Esophagus (tissue), 2 donors: Measurements from ENCODE around the gene PDE4D. TPM values are rescaled to one million over a fixed set of nuclear protein-coding genes. Genes with fewer than 3 reads are reported as not detected.

Experiments
- H3K27ac ChIP-seq, 2 donors: one replicate each; pipeline ENCODE4 v1.5.1; 2013; ENCODE audit warnings: low read depth in 2 of 2, mild to moderate bottlenecking in 2 of 2, inconsistent platforms in 1 of 2, low read length in 1 of 2, moderate library complexity in 1 of 2
- H3K27me3 ChIP-seq, 2 donors: one replicate each; pipeline ENCODE4 v1.6.1; 2013; ENCODE audit warnings: low read length in 2 of 2, control low read depth in 1 of 2, mild to moderate bottlenecking in 1 of 2; ENCODE audit not compliant: insufficient read depth in 2 of 2, control insufficient read depth in 1 of 2
- H3K36me3 ChIP-seq, 2 donors: one replicate each; pipeline ENCODE4 v1.6.1; 2013; ENCODE audit warnings: low read length in 1 of 2; ENCODE audit not compliant: control insufficient read depth in 2 of 2, insufficient read depth in 2 of 2
- H3K4me1 ChIP-seq, 2 donors: one replicate each; pipeline ENCODE4 v1.6.1; 2013; ENCODE audit warnings: low read length in 1 of 2; ENCODE audit not compliant: control insufficient read depth in 2 of 2, insufficient read depth in 2 of 2
- H3K4me3 ChIP-seq, 2 donors: one replicate each; pipeline ENCODE4 v1.5.1; 2013; ENCODE audit warnings: low read length in 2 of 2, mild to moderate bottlenecking in 2 of 2, low read depth in 1 of 2, moderate library complexity in 1 of 2
- H3K9me3 ChIP-seq, 2 donors: one replicate each; pipeline ENCODE4 v1.6.1; 2013; ENCODE audit warnings: mild to moderate bottlenecking in 2 of 2, low read depth in 1 of 2, low read length in 1 of 2, moderate library complexity in 1 of 2; ENCODE audit not compliant: control insufficient read depth in 2 of 2, insufficient read depth in 1 of 2
- WGBS, 2 donors: extraction: QIAGEN DNeasy Blood & Tissue Kit; methylation state at CpG; one replicate each; pipeline ENCODE4 v1.1.7; 2013; 5-methylcytosine and 5-hydroxymethylcytosine counted together
- polyA plus RNA-seq, 2 donors: library from polyadenylated mRNA; stranded (reverse); fragments of 200-250 nt; gene quantifications; one replicate each; pipeline ENCODE4 v1.2.3, GENCODE V29; 2013
- donor health status: healthy with polysubstance abuse.
- donor health status: Bipolar disorder and iron deficiency.

PDE4D gene
- polyA plus RNA-seq, 2 donors = 1.5 to 2.5 TPM

- Histone ChIP-seq H3K4me3 (no peak overlapping the region), H3K27ac (no peak overlapping the region), H3K4me1 (no peaks in the 10 kb centered on the region), H3K27me3 (no peaks in the 10 kb centered on the region), H3K36me3 (no peaks in the 10 kb centered on the region), H3K9me3 (peaks cover 2 to 7% of the 10 kb centered on the region in 2 donors)
- WGBS, 2 donors = 88 to 93% methylated on average over 6 of the region's 6 CpGs
These were observed 180.6 kb downstream of the PDE4D start for GRCh38 chr5:59712836-59713497.

DNA sequence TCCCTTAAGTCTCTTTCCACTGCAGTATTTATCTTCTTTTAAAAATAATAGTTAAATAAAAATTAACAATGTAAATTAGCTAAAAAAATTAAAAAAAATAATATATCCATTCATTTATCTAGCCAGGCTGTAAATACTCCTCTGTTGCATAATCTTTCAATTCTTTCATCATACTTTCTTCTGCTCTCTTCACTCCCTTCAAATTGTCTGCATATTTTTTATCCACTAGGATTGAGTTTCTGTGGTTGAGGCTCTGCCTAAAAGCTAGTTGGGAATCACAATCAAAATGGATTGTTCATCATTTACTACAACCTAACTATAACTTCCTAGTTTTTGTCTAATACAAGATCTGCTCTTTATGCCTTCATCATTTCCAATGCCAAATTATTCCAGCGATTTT, 182.2 kb downstream of the PDE4D start:
- H3K9me3 ChIP-seq = peaks cover 2 to 7% of the 10 kb centered on the region in 2 donors
- no peaks in the 10 kb centered on the region for H3K27me3 ChIP-seq
- no peaks in the 10 kb centered on the region for H3K4me1 ChIP-seq
- 72 to 75% methylated on average over 1 of the region's 1 CpG for WGBS, 2 donors
- no peak overlapping the region for H3K27ac ChIP-seq
- no peaks in the 10 kb centered on the region for H3K36me3 ChIP-seq
- H3K4me3 ChIP-seq = no peak overlapping the region

GRCh38 chr5:59709846-59710245, 183.7 kb downstream of the PDE4D start:
- H3K9me3 ChIP-seq = peaks cover 2 to 7% of the 10 kb centered on the region in 2 donors
- WGBS, 2 donors = 11 to 19% methylated on average over 2 of the region's 2 CpGs

DNA sequence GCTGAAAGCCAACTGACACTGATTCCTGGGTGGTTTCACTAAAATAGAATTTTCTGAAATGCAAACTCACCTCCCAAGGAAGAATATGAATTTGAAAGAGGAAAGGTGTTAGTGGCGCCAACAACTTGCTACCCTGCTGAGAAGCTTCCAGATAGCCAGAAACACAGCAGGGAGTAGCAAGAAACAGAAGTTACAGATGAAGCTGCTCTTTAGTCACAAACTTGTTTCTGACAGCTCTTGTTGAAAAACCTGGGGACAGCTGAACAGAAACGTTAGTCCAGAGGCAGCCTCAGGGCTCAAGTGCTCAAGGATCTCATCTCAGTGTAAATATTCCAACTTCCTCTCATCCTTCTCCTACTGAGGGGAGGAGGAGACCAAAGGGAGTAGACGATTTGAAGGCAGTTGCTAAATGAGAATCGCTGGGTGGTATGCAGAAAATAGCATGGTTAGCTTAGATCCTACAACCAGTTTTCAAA, 184.1 kb downstream of the PDE4D start:
- Histone ChIP-seq H3K36me3 (no peaks in the 10 kb centered on the region), H3K27ac (no peak overlapping the region), H3K4me1 (no peaks in the 10 kb centered on the region), H3K9me3 (peaks cover 2 to 7% of the 10 kb centered on the region in 2 donors), H3K4me3 (no peak overlapping the region), H3K27me3 (no peaks in the 10 kb centered on the region)
- 42 to 53% methylated on average over 4 of the region's 4 CpGs for WGBS, 2 donors

More at GRCh38 chr5:59709846-59710245, 183.7 kb downstream of the PDE4D start:
- Histone ChIP-seq H3K36me3 (no peaks in the 10 kb centered on the region), H3K4me1 (no peaks in the 10 kb centered on the region), H3K4me3 (no peak overlapping the region), H3K27me3 (no peaks in the 10 kb centered on the region), H3K27ac (no peak overlapping the region)

GRCh38 chr5:59704936-59705335, 188.6 kb downstream of the PDE4D start:
- Histone ChIP-seq H3K4me3 (no peak overlapping the region), H3K27ac (no peak overlapping the region), H3K9me3 (no peaks in the 10 kb centered on the region), H3K36me3 (no peaks in the 10 kb centered on the region), H3K4me1 (no peaks in the 10 kb centered on the region), H3K27me3 (no peaks in the 10 kb centered on the region)
- 74 to 82% methylated on average over 1 of the region's 1 CpG for WGBS, 2 donors

GRCh38 chr5:59703789-59704188, 189.7 kb downstream of the PDE4D start:
- Histone ChIP-seq H3K4me1 (no peaks in the 10 kb centered on the region), H3K27ac (no peak overlapping the region)
- WGBS, 2 donors = 81 to 89% methylated on average over 2 of the region's 2 CpGs

DNA sequence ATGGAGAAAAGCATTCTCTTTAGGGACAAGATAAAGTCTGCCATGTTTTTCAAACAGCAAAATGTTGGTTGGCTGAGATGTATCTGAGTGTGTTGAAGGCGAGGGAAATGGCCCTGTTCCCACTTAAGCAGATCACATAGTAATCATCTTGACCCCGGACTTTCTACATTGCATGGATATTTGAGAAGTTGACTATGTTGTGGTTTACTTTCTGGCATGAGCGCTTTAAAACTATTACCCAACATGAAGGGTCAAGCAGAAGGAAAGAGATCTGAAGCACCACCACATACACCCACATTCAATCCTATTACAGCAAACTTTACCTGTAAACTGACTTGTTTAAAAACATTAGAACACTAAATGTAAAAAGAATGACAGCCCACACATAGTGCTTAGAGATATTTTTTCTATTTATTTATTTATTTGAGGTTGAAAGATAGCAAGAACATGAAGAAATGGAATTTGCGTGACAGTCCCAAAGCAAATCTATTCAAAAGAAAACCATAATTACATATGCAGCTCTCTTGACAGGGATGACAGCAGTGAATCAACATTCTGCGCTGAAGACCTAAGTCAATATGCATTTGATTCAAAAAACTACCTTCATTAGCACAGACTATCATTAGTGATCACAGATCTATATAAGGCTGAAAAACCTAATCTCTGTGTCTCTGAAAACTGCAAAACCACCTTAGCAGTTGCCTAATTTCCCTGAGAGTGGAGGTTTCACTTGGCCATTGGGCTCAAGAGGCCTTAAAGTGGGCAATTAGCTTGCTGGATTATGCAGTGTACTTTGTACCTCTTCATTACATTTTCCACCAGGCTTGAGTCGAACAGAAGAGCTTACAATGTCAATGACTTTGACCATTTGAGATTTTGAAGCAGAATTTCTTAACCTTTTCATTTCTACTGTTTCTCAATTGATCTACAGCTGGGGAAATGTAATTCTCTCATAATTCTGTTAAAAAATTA, 195.0 kb downstream of the PDE4D start:
- Histone ChIP-seq H3K4me3 (no peak overlapping the region), H3K27ac (no peak overlapping the region), H3K36me3 (no peaks in the 10 kb centered on the region), H3K9me3 (no peaks in the 10 kb centered on the region), H3K4me1 (no peaks in the 10 kb centered on the region), H3K27me3 (no peaks in the 10 kb centered on the region)
- 81 to 89% methylated on average over 6 of the region's 6 CpGs for WGBS, 2 donors

More at GRCh38 chr5:59703789-59704188, 189.7 kb downstream of the PDE4D start:
- Histone ChIP-seq H3K36me3 (no peaks in the 10 kb centered on the region), H3K9me3 (no peaks in the 10 kb centered on the region), H3K27me3 (no peaks in the 10 kb centered on the region), H3K4me3 (no peak overlapping the region)

DNA sequence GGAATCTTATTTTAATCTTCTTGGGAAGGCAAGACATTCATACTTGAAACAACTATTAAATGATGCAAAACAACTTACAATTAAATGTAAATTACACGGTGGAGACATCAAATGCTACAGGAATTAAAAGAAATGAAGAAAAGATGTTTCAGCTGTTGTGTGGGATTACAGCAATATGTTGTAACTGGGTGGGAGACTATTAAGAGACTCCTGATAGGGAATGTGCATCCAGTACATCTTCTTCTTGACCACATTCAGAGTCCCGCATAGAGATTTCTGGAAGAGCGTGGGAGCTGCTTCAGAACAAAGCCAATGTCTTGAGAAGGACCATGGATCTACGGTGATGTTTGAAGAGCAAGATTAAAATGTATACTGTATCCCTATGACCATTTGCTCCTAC, 199.1 kb downstream of the PDE4D start:
- H3K4me3 ChIP-seq = no peak overlapping the region
- 90 to 93% methylated on average over 4 of the region's 4 CpGs for WGBS, 2 donors
- H3K36me3 ChIP-seq = no peaks in the 10 kb centered on the region
- no peaks in the 10 kb centered on the region for H3K27me3 ChIP-seq
- no peaks in the 10 kb centered on the region for H3K9me3 ChIP-seq
- no peak overlapping the region for H3K27ac ChIP-seq
- H3K4me1 ChIP-seq = no peaks in the 10 kb centered on the region

GRCh38 chr5:59693492-59694309, 199.8 kb downstream of the PDE4D start:
- Histone ChIP-seq H3K27ac (no peak overlapping the region), H3K27me3 (no peaks in the 10 kb centered on the region), H3K36me3 (no peaks in the 10 kb centered on the region), H3K4me3 (no peak overlapping the region), H3K9me3 (no peaks in the 10 kb centered on the region), H3K4me1 (no peaks in the 10 kb centered on the region)
- 46 to 49% methylated on average over 6 of the region's 6 CpGs for WGBS, 2 donors
